GOT3 (cell line): ENCODE measurements around the gene SOX6.
"Not testable (repeated sequence)": the region's sequence is repeated elsewhere in the genome, so short reads cannot be mapped to it uniquely, and the experiment has no call there.

Source experiments
- DNase-seq: peaks from one replicate; lab custom pipeline; 2025; ENCODE audit warnings: mixed read lengths; lab: John Stamatoyannopoulos, UW

Gene SOX6

GRCh38 chr11:16037179-16037578, 319.2 kb downstream of the SOX6 start:
- DNase-seq: no peak

DNA sequence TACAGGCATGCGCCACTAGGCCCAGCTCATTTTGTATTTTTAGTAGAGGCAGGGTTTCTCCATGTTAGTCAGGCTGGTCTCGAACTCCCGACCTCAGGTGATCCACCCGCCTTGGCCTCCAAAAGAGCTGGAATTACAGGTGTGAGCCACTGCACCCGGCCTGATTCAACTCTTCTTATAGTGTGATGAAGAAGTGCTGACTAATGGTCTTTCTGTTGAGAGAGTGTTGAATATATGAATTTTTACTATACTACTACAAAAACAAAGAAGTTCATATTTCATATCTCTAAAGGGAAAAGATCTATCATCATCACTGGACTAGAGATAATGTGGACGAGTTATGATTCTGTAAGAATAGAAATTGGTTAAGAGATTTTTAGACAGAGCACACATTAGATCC, 320.1 kb downstream of the SOX6 start:
- no peak for DNase-seq

DNA sequence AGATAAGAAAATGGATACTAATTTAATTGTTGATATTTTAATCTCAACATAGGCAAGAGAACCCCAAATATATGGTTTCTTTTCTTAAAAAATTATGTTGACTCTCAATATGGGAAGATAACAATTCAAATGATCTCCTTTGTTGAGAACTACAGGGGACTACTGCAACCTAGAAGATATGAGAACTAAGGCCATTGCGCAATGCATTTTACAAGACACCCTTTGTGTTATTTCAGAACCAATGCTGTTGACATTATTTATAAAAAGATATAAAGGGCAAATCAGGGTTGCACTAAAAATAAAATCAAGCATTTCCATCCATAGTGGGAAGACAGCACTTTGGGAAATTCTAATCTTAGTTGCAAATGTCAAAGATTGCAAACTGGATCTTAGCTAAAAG, 322.3 kb downstream of the SOX6 start:
- DNase-seq: no peak

DNA sequence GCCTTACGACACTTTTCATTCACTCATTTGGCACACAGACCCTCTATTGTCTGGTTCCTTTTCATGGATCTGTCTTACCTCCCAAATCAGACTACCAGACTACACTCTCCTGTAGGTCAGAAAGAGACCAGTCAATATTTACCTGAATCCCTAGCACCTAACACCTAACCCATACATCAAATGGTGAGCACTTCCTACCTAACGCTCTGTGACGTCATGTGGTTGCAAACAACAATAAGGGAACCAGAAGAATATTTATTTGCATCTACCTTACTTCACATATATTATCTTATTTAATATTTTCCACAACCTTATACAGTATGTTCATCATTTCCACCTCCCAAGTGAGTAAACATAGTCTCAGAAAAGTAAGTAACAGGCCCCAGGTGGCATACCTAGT, 323.4 kb downstream of the SOX6 start:
- DNase-seq: no peak

DNA sequence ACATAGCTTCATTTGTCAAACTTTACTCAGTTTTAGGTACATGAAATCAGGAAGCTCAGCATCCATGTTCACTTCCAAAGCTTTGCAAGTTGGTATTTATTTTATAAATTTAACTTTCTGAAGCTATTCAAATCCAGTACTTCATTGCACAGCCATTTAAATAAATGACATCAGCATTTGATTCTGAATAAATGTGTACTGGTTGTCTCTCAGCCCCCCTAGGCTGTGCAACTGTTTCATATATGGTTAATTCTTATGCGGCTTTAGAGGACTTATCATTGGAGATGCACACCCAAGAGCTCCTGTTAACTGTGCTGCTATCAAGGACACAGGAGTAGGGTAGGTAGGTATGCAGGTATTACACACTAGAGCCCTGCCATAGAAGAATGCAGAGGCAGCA, 325.1 kb downstream of the SOX6 start:
- no peak for DNase-seq

GRCh38 chr11:16030664-16031063, 325.7 kb downstream of the SOX6 start:
- DNase-seq: no peak

- not testable (repeated sequence) for DNase-seq
Observed at GRCh38 chr11:16029151-16029550, 327.2 kb downstream of the SOX6 start.

DNA sequence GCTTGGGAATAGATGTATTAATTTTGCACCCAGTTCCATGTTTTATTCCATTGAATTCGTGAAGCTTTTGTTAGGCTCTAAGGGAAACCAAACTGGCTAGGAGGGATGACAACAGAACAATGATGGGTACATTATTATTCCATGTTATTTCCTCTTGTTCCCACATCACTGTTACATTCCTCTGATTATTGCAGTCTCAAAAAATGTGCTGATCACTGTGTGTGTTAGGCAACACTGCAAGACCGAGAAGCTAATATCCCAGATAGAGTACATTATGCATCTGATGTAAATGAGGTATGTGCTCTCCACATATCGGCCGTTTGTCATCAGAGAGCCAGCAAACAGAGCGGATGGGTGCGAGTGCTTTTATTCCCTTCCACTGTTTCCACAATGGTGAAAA, 327.9 kb downstream of the SOX6 start:
- DNase-seq: no peak

GRCh38 chr11:16027621-16028020, 328.7 kb downstream of the SOX6 start:
- DNase-seq: no peak

- DNase-seq: no peak
Observed at GRCh38 chr11:16026849-16027248, 329.5 kb downstream of the SOX6 start.

- DNase-seq: no peak
Observed at GRCh38 chr11:16018931-16019330, 337.4 kb downstream of the SOX6 start.

DNA sequence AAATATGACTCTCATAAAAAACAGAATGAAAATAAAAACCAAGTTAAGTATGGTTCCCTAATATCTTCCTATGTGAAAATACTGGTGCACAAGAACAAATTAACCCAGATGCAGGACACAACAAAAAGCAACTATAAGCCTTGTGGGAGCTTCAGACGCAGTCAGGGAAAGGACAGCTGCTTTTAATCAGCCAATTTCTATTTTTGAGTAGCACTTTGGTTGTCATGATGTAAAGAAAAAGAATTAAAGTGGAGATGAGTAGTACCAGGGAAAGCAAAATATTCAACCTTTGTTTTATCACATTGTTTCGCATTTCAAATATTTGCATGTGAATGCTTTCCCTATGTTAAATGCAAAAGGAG, 339.9 kb downstream of the SOX6 start:
- DNase-seq: no peak

DNA sequence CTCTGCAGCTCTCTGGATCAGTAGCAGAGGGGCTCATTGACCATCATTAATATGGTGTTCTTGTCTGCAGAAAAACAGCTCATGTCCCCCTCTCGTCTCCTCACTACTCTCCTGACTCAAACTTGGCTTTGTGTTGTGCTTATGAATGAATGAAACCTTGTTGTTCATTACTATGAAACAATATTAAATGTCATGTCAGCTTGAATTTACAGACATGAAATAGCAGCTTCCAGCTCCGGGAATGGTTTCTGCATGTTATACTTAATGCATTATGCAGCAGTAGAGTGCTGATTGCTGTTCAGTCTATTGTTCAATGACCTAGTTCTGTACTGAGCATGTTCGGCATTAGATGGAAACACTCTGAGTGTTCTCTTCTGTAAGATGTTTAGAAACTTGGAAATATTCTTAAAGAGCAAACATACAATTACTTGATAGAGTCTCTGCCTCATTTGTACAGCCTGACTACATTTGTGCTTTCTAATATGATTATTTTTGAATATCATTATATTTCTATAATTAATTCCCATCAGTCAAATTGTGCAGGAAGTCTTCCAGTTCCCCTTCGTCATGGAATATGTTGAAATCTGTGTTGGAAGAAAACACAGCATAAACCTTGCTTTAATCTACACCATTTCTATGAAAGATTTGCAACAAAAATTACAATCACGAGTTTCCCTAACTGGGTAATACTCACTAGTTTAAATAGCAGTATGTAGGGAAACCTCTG, 340.4 kb downstream of the SOX6 start:
- DNase-seq: no peak

GRCh38 chr11:16013649-16014275, 342.6 kb downstream of the SOX6 start:
- no peak for DNase-seq

- DNase-seq: no peak
Observed at GRCh38 chr11:16013242-16013641, 343.1 kb downstream of the SOX6 start.

DNA sequence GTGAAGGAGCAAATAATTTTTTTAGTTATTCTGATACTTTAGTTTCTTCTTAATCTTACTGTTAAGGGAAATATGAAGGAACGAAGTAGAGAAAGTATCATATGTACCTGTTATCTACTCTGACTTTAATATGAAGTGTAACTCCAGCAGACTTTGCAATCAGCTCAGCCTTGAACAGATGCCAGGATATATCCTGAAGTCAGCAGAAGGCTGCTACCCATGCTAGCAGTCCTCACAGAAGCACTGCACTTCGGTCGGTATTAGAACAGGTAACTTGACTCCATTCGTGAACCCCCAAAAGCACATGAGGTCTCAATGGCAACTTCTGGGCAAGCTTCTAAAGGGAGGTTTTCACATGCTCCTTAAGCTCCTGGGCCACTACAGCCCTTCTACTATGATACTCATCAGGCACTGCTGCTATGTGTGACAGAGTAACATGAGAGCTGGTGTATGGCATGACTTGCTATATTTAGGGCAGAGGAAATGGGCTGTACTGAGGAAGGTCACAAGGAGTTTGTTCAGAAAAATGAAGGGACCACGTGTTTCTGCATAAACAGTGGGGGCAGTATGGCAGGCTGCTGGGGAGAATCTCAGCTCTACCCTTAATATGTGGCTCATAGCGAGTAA, 344.1 kb downstream of the SOX6 start:
- DNase-seq: no peak

DNA sequence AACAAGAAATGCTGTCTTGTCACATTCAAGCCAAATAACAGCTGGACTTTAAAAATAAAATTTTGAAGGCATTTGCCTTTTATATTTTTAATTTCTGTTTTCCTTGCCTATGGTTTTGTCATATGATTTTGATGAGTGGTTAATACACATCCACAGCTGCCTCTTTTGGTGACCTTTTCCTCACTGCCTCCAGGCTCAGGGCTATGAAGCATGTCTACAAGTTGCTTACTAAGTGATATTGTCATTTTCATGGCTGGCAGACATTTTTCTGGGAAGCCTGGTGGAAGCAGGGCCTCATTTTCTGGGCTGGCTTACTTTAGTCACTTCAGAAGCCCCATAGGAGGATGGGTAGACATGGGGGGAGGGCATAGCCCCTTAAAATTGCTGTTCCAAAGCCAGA, 344.9 kb downstream of the SOX6 start:
- DNase-seq: no peak

GRCh38 chr11:16009021-16009420, 347.3 kb downstream of the SOX6 start:
- no peak for DNase-seq

- DNase-seq: no peak
Observed at GRCh38 chr11:16007514-16007913, 348.8 kb downstream of the SOX6 start.

DNA sequence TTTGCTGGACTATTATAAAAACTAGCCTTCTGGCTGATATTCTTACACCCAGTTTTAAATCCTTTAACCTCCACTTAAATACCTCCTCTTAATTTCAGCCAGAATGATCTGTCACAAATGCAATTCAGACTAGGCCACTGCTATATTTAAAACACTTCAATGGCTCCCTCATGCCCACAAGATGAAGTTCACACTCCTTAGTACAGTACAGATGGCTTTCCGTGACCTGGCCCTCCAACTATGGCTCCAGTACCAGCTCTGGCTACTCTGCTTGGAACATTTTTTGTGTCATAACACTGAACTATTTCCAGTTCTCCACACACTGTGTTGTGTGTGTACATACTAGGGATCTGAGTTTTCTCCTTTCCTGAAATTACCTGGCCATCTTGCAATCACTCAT, 353.4 kb downstream of the SOX6 start:
- DNase-seq: no peak

DNA sequence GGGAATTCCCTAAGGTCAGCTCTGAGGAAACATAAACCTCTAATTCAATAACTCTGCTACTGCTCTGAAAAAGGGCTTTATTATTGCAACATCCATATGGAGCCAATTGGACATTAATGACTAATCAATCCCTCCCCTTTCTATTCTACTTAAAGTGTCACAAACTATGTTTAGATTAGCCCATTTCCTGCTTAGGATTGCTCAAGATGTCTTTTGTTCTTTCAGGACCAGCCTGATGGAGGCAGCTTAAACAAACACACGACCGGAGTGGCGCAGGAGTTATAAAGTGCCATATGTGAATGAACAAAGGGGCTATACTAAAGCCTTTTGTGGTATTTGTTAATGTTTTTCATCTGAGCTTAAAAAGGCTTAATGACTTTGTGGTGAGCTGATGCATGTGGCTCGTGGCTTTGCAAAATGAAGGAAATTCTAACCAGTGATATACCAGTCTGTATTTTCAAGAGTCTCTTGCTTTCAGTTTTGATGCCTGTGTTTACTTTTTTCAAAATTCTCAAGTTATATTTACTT, 354.4 kb downstream of the SOX6 start:
- DNase-seq: no peak

GRCh38 chr11:16001044-16001568, 355.2 kb downstream of the SOX6 start:
- no peak for DNase-seq

- no peak for DNase-seq
Observed at GRCh38 chr11:16000065-16000464, 356.3 kb downstream of the SOX6 start.
